GM18868 (cell line): ENCODE data around the gene LSM3.

ENCODE experiments used
- ATAC-seq: cut with Tn5 transposase; IDR thresholded peaks from one replicate; pipeline ENCODE4 v1.9.1; 2021; ENCODE audit warnings: mild to moderate bottlenecking, moderate library complexity; ENCODE audit not compliant: unreplicated experiment

LSM3 gene

GRCh38 chr3:14142567-14143270 lies 35.9 kb upstream of the LSM3 start:
- no peak for ATAC-seq

- ATAC-seq: no peak
These were observed 35.1 kb upstream of the LSM3 start for GRCh38 chr3:14143271-14144225.

- ATAC-seq: peak; percentile 98
These were observed 34.1 kb upstream of the LSM3 start for GRCh38 chr3:14144423-14145075.

GRCh38 chr3:14145236-14145635 lies 33.4 kb upstream of the LSM3 start:
- ATAC-seq: no peak

- no peak for ATAC-seq
These were observed 32.8 kb upstream of the LSM3 start for GRCh38 chr3:14145670-14146380.

GRCh38 chr3:14146381-14147065 lies 32.1 kb upstream of the LSM3 start:
- ATAC-seq: no peak

GRCh38 chr3:14147066-14147435 lies 31.6 kb upstream of the LSM3 start:
- ATAC-seq: no peak

- no peak for ATAC-seq
These were observed 31.0 kb upstream of the LSM3 start for GRCh38 chr3:14147617-14148016.

- no peak for ATAC-seq
These were observed 30.3 kb upstream of the LSM3 start for GRCh38 chr3:14148041-14148985.

GRCh38 chr3:14150078-14150477 lies 28.5 kb upstream of the LSM3 start:
- ATAC-seq: no peak

GRCh38 chr3:14150491-14151230 lies 28.0 kb upstream of the LSM3 start:
- ATAC-seq: no peak

- no peak for ATAC-seq
These were observed 27.0 kb upstream of the LSM3 start for GRCh38 chr3:14151471-14152083.

GRCh38 chr3:14152233-14152962 lies 26.2 kb upstream of the LSM3 start:
- no peak for ATAC-seq

GRCh38 chr3:14152963-14153355 lies 25.7 kb upstream of the LSM3 start:
- ATAC-seq: no peak

- ATAC-seq: no peak
These were observed 25.0 kb upstream of the LSM3 start for GRCh38 chr3:14153663-14154062.

GRCh38 chr3:14154276-14154675 lies 24.3 kb upstream of the LSM3 start:
- ATAC-seq: no peak

- ATAC-seq: no peak
These were observed 23.6 kb upstream of the LSM3 start for GRCh38 chr3:14154895-14155440.
